GM19328 (cell line): ENCODE data around the gene SNTG2.
"Not testable (repeated sequence)": the region's sequence is repeated elsewhere in the genome, so short reads cannot be mapped to it uniquely, and the experiment has no call there.

Experiments used
- ATAC-seq: cut with Tn5 transposase; IDR thresholded peaks from one replicate; pipeline ENCODE4 v1.9.1; 2021; ENCODE audit warnings: mild to moderate bottlenecking, moderate library complexity; ENCODE audit not compliant: unreplicated experiment

Gene SNTG2

GRCh38 chr2:1400943-1401735 is 450.5 kb downstream of the SNTG2 start:
- no peak for ATAC-seq

- ATAC-seq: no peak
These were observed 451.4 kb downstream of the SNTG2 start for GRCh38 chr2:1402064-1402463.

GRCh38 chr2:1403565-1403964 is 452.9 kb downstream of the SNTG2 start:
- ATAC-seq: no peak

- no peak for ATAC-seq
These were observed 454.5 kb downstream of the SNTG2 start for GRCh38 chr2:1405124-1405523.

- ATAC-seq: no peak
These were observed 455.3 kb downstream of the SNTG2 start for GRCh38 chr2:1405967-1406366.

GRCh38 chr2:1406434-1406833 is 455.8 kb downstream of the SNTG2 start:
- no peak for ATAC-seq

GRCh38 chr2:1407950-1408675 is 457.5 kb downstream of the SNTG2 start:
- no peak for ATAC-seq

- ATAC-seq: no peak
These were observed 462.6 kb downstream of the SNTG2 start, which contains the start of gene TPO for GRCh38 chr2:1413156-1413710. Gene TPO, plus strand, starts transcription at chr2:1413463. Its CDS starts 946 bp downstream, at chr2:1414409.

- no peak for ATAC-seq
These were observed 463.5 kb downstream of the SNTG2 start for GRCh38 chr2:1414121-1414520.

GRCh38 chr2:1414901-1415300 is 464.3 kb downstream of the SNTG2 start:
- ATAC-seq: not testable (repeated sequence)

GRCh38 chr2:1415501-1415900 is 464.9 kb downstream of the SNTG2 start:
- no peak for ATAC-seq
